Left colon (tissue), 2 donors: ENCODE measurements around the gene MDN1. TPM values are rescaled to one million over a fixed set of nuclear protein-coding genes. Genes with fewer than 3 reads are reported as not detected.
A peak's percentile ranks its signal among the peaks of the same experiment; 100 is the strongest.

Source experiments
- ATAC-seq: fragments of 200-7000 bp; cut with Tn5 transposase; one replicate; pipeline ENCODE4 v1.9.1; 2020; ENCODE audit warnings: mild to moderate bottlenecking, moderate library complexity
- DNase-seq, 2 donors: peaks; one replicate each; pipeline ENCODE4 v3.0.0-alpha.2; 2020
- intact Hi-C, 2 donors: fragments of 100-400 bp; cut with DNase I in 1 of 2; cut with micrococcal nuclease in 1 of 2; formaldehyde crosslinking; loops; one replicate each; pipeline versions ENCODE4 v1.11.2 to v1.14.0; 2022; cut with DNase I, micrococcal nuclease
- total RNA-seq, 2 donors: library from RNA; stranded (reverse); fragmentation: NEBNext Ultra II Directional; extraction: Animal tissue kit (Norgen Biotek cat#: 25700); gene quantifications; one replicate each; pipeline ENCODE4 v1.2.1, GENCODE V29; 2021
- donor health status: DM: no; HTN: no; CAD: no.
- donor health status: DM: yes; HTN: yes; CAD: no.

The MDN1 gene
- total RNA-seq, 2 donors from 2014 or later, result 21.6 to 25.7 TPM

- intact Hi-C loops, result no loop called here
- ATAC-seq (no peak), DNase-seq (no peak)
These were observed 103.1 kb downstream of the MDN1 start for GRCh38 chr6:89716532-89716931.

- DNase-seq (no peak), ATAC-seq (no peak)
- intact Hi-C loops, result no loop called here
These were observed 107.8 kb downstream of the MDN1 start for GRCh38 chr6:89711801-89712200.

GRCh38 chr6:89708316-89708715 is 111.3 kb downstream of the MDN1 start:
- intact Hi-C loops, result no loop called here
- DNase-seq (no peak), ATAC-seq (no peak)

- ATAC-seq (no peak), DNase-seq (no peak)
- intact Hi-C loops, result no loop called here
These were observed 111.8 kb downstream of the MDN1 start for GRCh38 chr6:89707766-89708165.

- intact Hi-C loops, result no loop called here
- ATAC-seq, result no peak
- no peak for DNase-seq
These were observed 113.5 kb downstream of the MDN1 start for GRCh38 chr6:89706121-89706520.

- no peak for ATAC-seq
- intact Hi-C loops, result no loop called here
- no peak for DNase-seq
These were observed 116.3 kb downstream of the MDN1 start for GRCh38 chr6:89703292-89703691.

GRCh38 chr6:89702349-89702748 is 117.2 kb downstream of the MDN1 start:
- intact Hi-C loops, result no loop called here
- ATAC-seq, result no peak
- DNase-seq, result no peak

GRCh38 chr6:89695667-89696066 is 123.9 kb downstream of the MDN1 start:
- ATAC-seq (no peak), DNase-seq (no peak)
- intact Hi-C loops, result no loop called here

GRCh38 chr6:89694428-89694827 is 125.2 kb downstream of the MDN1 start:
- intact Hi-C loops, result no loop called here
- ATAC-seq (no peak), DNase-seq (no peak)

GRCh38 chr6:89693207-89693606 is 126.4 kb downstream of the MDN1 start:
- no peak for ATAC-seq
- no peak for DNase-seq
- intact Hi-C loops, result no loop called here

GRCh38 chr6:89692256-89692655 is 127.3 kb downstream of the MDN1 start:
- ATAC-seq (no peak), DNase-seq (no peak)
- intact Hi-C loops, result no loop called here

GRCh38 chr6:89690944-89691324 is 128.7 kb downstream of the MDN1 start:
- ATAC-seq (no peak), DNase-seq (no peak)
- intact Hi-C loops, result no loop called here

- DNase-seq (no peak), ATAC-seq (no peak)
- intact Hi-C loops, result no loop called here
These were observed 129.9 kb downstream of the MDN1 start for GRCh38 chr6:89689732-89690131.

- no peak for ATAC-seq
- intact Hi-C loops, result no loop called here
- no peak for DNase-seq
These were observed 131.3 kb downstream of the MDN1 start for GRCh38 chr6:89688328-89688727.

GRCh38 chr6:89685311-89685710 is 134.3 kb downstream of the MDN1 start:
- ATAC-seq, result no peak
- intact Hi-C loops, result no loop called here
- no peak for DNase-seq

GRCh38 chr6:89682991-89683390 is 136.6 kb downstream of the MDN1 start:
- intact Hi-C loops, result no loop called here
- ATAC-seq (no peak), DNase-seq (no peak)

GRCh38 chr6:89681983-89682564 is 137.5 kb downstream of the MDN1 start:
- ATAC-seq (no peak), DNase-seq (no peak)
- intact Hi-C loops, result no loop called here

- no peak for DNase-seq
- intact Hi-C loops, result no loop called here
- ATAC-seq, result no peak
These were observed 139.0 kb downstream of the MDN1 start for GRCh38 chr6:89680551-89680950.

- intact Hi-C loops, result no loop called here
- DNase-seq (no peak), ATAC-seq (peak; percentile 43)
These were observed 139.4 kb downstream of the MDN1 start for GRCh38 chr6:89680150-89680549.

- intact Hi-C loops, result no loop called here
- ATAC-seq, result no peak
These were observed 140.1 kb downstream of the MDN1 start for GRCh38 chr6:89679215-89680120.

GRCh38 chr6:89678531-89678930 is 141.1 kb downstream of the MDN1 start:
- no peak for DNase-seq
- ATAC-seq, result no peak
- intact Hi-C loops, result no loop called here

More at GRCh38 chr6:89679215-89680120, 140.1 kb downstream of the MDN1 start:
- DNase-seq, result no peak
